ENCODE measurements around the gene REXO1.

Gene REXO1

DNA sequence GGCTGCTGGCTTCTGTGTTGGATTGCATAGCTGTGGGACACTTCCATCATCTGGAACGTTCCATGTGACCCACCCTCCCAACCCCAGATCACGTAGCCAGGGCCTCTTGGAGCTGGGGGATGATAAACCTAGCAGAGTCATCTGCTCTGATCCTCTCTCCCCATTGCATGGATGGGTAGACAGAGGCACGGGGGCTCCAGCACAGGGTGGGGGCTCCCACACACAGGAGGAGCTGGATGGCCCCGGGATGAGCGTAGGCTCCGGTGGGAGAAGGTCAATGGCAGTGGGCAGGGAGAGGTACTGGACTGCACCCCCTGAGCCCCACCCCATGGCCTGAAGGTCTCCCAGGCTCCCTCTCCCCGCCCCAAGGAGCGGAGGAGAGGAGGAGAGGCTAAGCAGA lies 61.6 kb downstream of the REXO1 start:
- Histone ChIP-seq H3K4me1 (ENCODE audit: control insufficient read depth, insufficient read depth, low read length) (no peaks in the 10 kb centered on the region), H3K36me3 (ENCODE audit: control insufficient read depth in 2 of 2, insufficient read depth in 1 of 2, low read length in 2 of 2) (no peaks in the 10 kb centered on the region), H3K9me3 (ENCODE audit: control insufficient read depth, insufficient read depth, low read depth, low read length) (no peaks in the 10 kb centered on the region), H3K27ac (ENCODE audit: extremely low read depth, low read depth, low read length) (no peak overlapping the region), H3K4me3 (ENCODE audit: low read depth, low read length) (no peak overlapping the region)
- ChIA-PET POLR2A (no interaction called here), CTCF (interaction anchor here (0.6 to 1.8 kb wide), 4 partner anchors 9 to 569 kb away, joined by 3 to 6 read pairs (median 4); no protein-coding TSS in a partner anchor)
- TF ChIP-seq ZNF791 (tag by site-specific recombination; IDR thresholded peaks at IDR 0.05) (no peak), KLF8 (tag by site-specific recombination; IDR thresholded peaks at IDR 0.05) (no peak), KLF10 (tag by site-specific recombination; IDR thresholded peaks at IDR 0.05) (no peak), ZNF837 (tag by site-specific recombination; IDR thresholded peaks at IDR 0.05) (no peak), ZNF2 (tag by site-specific recombination; IDR thresholded peaks at IDR 0.05) (no peak), ZNF626 (tag by site-specific recombination; IDR thresholded peaks at IDR 0.05) (no peak), SP7 (tag by site-specific recombination; IDR thresholded peaks at IDR 0.05) (no peak), KLF16 (tag by site-specific recombination; IDR thresholded peaks at IDR 0.05) (no peak), ZNF747 (tag by site-specific recombination; IDR thresholded peaks at IDR 0.05) (no peak), SCRT1 (tag by site-specific recombination; IDR thresholded peaks at IDR 0.05; ENCODE audit: borderline replicate concordance) (no peak), ZNF521 (tag by site-specific recombination; IDR thresholded peaks at IDR 0.05) (no peak)
- TF ChIP-seq, protein P1, sequence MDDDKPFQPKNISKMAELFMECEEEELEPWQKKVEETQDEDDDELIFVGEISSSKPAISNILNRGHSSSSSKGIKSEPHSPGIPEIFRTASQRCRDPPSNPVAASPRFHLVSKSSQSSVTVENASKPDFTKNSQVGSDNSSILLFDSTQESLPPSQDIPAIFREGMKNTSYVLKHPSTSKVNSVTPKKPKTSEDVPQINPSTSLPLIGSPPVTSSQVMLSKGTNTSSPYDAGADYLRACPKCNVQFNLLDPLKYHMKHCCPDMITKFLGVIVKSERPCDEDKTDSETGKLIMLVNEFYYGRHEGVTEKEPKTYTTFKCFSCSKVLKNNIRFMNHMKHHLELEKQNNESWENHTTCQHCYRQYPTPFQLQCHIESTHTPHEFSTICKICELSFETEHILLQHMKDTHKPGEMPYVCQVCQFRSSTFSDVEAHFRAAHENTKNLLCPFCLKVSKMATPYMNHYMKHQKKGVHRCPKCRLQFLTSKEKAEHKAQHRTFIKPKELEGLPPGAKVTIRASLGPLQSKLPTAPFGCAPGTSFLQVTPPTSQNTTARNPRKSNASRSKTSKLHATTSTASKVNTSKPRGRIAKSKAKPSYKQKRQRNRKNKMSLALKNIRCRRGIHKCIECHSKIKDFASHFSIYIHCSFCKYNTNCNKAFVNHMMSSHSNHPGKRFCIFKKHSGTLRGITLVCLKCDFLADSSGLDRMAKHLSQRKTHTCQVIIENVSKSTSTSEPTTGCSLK (tag by site-specific recombination; IDR thresholded peaks at IDR 0.05), result no peak

DNA sequence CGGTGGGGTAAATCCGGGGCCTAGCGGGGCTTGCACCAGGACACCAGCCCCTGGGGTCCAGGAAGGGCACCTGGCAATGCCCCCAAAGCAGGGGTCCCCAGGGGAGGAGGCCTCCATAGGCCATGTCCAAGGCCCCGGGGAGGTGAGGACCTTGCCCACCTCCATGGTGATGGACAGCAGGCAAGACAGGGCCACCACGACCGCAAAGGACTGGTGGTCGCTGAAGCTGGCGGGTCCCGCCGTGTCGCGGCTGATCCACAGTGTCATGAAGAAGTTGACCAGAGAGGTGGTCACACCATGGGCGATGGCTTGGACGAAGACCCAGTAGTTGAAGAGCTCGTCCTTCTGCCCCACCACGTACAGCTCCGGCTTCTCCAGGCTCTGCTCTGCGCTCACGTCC lies 63.0 kb downstream of the REXO1 start:
- H3K36me3 ChIP-seq (ENCODE audit: control insufficient read depth in 2 of 2, insufficient read depth in 1 of 2, low read length in 2 of 2), result no peaks in the 10 kb centered on the region
- H3K4me1 ChIP-seq (ENCODE audit: control insufficient read depth, insufficient read depth, low read length), result no peaks in the 10 kb centered on the region
- H3K27ac ChIP-seq (ENCODE audit: extremely low read depth, low read depth, low read length), result no peak overlapping the region
- ChIA-PET POLR2A (no interaction called here), CTCF (interaction anchor here (0.6 to 1.8 kb wide), 3 partner anchors 10 to 41 kb away, joined by 3 to 5 read pairs (median 3); no protein-coding TSS in a partner anchor)
- H3K4me3 ChIP-seq (ENCODE audit: low read depth, low read length), result no peak overlapping the region
- H3K9me3 ChIP-seq (ENCODE audit: control insufficient read depth, insufficient read depth, low read depth, low read length), result no peaks in the 10 kb centered on the region
- TF ChIP-seq ZXDB (tag by site-specific recombination; IDR thresholded peaks at IDR 0.05) (no peak), ZNF202 (tag by site-specific recombination; IDR thresholded peaks at IDR 0.05; ENCODE audit: borderline replicate concordance) (no peak), BCL11B (tag by site-specific recombination; IDR thresholded peaks at IDR 0.05; ENCODE audit: low read depth) (no peak), ZFHX2 (tag by site-specific recombination; conservative IDR thresholded peaks at IDR 0.05) (no peak), IKZF3 (tag by site-specific recombination; IDR thresholded peaks at IDR 0.05) (no peak), ZNF561 (tag by site-specific recombination; IDR thresholded peaks at IDR 0.05; ENCODE audit: borderline replicate concordance) (no peak), ZBTB1 (tag by site-specific recombination; IDR thresholded peaks at IDR 0.05) (no peak), ZNF138 (tag by site-specific recombination; IDR thresholded peaks at IDR 0.05; ENCODE audit: borderline replicate concordance) (no peak), ZBTB44 (tag by site-specific recombination; IDR thresholded peaks at IDR 0.05) (no peak)
- TF ChIP-seq, protein P2, sequence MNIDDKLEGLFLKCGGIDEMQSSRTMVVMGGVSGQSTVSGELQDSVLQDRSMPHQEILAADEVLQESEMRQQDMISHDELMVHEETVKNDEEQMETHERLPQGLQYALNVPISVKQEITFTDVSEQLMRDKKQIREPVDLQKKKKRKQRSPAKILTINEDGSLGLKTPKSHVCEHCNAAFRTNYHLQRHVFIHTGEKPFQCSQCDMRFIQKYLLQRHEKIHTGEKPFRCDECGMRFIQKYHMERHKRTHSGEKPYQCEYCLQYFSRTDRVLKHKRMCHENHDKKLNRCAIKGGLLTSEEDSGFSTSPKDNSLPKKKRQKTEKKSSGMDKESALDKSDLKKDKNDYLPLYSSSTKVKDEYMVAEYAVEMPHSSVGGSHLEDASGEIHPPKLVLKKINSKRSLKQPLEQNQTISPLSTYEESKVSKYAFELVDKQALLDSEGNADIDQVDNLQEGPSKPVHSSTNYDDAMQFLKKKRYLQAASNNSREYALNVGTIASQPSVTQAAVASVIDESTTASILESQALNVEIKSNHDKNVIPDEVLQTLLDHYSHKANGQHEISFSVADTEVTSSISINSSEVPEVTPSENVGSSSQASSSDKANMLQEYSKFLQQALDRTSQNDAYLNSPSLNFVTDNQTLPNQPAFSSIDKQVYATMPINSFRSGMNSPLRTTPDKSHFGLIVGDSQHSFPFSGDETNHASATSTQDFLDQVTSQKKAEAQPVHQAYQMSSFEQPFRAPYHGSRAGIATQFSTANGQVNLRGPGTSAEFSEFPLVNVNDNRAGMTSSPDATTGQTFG (tag by site-specific recombination; IDR thresholded peaks at IDR 0.05; ENCODE audit: borderline replicate concordance), result no peak

All from HEK293 (cell line).